ENCODE measurements around the gene MTX3.

MTX3 gene

DNA sequence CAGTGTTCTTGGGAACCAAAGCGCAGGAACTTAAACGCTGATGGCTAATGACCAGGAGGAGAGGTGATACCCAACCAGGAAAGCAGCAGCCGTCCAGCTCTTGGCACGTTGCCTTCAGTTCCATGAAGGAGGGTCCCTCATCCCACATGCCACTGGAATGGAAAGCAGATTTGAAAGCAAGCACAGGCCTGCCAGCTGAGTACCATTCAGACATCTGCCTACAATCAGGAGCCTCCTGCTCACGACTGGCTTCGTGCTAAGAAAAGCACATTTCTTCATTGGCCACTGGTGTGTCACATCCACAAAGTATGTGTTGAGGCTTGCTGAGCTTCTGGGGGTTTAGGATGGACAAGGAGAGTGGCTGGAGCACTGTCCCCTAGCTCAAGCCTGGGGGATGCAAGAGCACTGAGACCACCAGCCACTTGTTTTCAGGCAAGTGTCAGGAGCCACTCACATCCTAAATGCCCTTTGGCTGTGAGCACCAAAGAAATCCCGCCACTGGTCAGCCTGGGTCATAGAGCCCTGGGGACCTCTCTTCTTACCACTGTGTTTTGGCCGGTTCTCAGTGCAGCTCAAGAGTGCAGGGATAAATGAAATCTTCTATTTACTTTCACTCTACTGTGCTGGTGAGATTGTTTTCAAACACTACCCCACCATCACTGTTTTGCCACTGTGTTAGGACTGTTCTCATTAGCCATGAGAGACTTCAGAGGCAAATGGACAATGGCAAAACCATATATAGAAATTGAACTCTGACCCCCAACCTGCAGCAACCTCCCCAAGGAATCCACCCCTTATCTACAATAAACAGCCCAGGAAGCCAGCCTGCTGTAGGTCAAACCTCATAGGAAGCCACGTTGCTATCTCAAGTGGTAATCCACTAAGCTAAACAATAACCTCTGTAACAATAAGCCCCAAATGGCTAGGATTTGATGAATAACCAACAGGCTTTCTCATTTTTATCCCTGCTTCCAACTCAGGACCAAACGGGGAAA lies 58.3 kb downstream of the MTX3 start:
- DNase-seq = no peak

DNA sequence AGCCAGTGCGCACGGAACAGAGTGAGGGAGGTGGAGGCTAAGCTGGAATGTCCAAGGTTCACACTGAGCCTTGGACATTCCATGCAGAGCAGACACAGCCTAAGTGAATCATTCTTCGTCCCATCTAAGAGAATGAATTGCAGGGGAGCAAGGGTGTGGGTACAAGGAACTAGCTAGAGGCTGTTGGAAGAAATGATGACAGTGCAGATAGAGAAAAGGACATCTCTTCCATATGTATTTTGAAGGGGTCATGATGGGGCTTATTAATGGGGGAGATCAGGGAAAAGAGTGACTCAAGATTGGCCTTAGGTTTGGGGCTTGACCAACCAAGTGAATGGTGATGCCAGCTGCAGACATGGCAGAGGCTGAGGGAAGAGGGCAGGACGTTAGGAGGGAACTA lies 59.2 kb downstream of the MTX3 start:
- no peak for DNase-seq

DNA sequence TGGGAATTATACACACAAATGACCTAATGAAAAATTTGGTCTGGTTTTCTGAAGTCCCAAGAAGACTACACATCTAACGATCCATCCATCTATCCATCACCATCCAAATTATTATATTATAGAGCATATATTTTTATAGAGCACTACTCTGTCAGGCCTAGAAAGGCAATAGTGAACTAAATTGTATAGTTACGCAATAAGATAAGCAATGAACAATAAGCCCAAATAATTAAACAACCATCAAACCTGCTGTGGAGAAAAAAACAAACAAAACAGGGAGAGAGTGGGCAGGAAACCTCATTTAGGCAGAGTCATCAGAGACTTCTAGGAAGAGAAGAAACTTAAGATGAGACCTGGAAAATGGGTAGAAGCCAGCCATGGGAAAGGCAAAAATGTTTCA lies 59.7 kb downstream of the MTX3 start:
- DNase-seq = no peak

DNA sequence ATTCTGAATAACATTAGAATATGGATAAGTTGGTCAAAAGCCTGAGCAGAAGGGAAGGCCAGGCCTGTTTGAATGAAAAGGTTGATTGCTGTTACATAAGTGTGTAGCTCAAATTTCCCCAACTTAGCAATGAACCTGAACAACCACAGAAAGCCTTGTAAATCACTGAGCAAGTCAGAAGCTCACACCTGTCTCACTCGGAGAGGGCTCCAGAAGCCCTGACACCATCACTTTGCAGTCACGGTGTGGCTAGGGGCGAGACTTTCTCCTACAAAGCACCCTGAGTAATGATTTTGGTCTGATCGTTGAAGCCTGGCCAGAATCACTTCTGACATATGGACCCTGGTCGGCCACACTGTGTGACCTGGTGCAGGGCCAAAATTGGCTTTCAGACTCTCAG lies 62.0 kb downstream of the MTX3 start:
- no peak for DNase-seq
